Ammon's horn (tissue), 1 donor: ENCODE results near the gene LRIT1.
"Not testable (repeated sequence)": the region's sequence is repeated elsewhere in the genome, so short reads cannot be mapped to it uniquely, and the experiment has no call there.

Experiments
- DNase-seq: peaks from one replicate; pipeline ENCODE4 v3.0.0-alpha.2; 2016; ENCODE audit warnings: low spot score

The LRIT1 gene, protein sequence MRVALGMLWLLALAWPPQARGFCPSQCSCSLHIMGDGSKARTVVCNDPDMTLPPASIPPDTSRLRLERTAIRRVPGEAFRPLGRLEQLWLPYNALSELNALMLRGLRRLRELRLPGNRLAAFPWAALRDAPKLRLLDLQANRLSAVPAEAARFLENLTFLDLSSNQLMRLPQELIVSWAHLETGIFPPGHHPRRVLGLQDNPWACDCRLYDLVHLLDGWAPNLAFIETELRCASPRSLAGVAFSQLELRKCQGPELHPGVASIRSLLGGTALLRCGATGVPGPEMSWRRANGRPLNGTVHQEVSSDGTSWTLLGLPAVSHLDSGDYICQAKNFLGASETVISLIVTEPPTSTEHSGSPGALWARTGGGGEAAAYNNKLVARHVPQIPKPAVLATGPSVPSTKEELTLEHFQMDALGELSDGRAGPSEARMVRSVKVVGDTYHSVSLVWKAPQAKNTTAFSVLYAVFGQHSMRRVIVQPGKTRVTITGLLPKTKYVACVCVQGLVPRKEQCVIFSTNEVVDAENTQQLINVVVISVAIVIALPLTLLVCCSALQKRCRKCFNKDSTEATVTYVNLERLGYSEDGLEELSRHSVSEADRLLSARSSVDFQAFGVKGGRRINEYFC

DNA sequence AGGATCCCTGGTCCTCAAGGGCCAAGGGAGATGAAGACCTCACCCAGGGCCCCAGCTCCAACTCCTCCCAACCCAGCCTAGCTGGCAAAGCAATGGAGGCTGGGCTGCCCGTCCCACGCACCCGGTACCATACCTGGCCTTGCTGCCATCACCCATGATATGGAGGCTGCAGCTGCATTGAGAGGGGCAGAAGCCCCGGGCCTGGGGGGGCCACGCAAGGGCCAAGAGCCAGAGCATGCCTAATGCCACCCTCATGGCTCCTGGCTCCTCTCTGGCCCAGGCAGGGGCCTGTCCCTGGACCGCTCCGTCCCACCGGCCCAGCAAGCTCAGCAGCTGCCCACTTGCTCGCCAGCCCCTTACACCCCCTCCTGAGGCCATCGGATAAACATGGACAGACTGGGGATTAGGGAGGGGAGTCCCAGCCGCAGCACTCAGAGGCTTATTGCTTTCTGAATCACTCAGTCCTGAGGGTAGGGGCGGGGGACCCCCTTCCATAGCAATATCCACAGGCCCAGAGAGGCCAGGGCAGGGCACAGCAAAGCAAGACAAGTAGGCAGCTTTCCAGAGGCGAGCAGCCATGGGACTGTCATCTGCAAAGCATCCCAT is at the start of gene LRIT1:
Gene LRIT1 (minus strand): TSS at position 362 of the 606 bp plus-strand sequence. CDS start 107 bp downstream, at position 255.
- no peak for DNase-seq

DNA sequence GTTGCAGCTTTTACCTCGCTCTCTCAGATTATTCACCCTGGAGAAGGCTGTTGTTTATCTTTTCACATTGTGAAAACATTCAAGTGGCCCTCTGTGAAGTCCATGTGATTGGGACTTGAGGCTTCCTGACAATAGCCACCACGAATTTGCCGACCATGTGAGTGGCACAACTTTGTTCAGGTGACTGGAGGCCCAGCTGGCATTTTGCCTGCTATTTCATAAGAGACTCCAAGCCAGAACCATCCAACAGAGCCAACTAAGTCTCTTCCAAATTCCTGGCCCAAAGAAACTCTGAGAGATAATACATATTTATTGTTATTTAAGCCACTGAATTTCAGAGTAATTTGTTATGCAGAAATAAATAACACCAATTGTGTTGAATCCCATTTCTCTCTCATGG is 48.9 kb upstream of the LRIT1 start:
- DNase-seq = no peak

DNA sequence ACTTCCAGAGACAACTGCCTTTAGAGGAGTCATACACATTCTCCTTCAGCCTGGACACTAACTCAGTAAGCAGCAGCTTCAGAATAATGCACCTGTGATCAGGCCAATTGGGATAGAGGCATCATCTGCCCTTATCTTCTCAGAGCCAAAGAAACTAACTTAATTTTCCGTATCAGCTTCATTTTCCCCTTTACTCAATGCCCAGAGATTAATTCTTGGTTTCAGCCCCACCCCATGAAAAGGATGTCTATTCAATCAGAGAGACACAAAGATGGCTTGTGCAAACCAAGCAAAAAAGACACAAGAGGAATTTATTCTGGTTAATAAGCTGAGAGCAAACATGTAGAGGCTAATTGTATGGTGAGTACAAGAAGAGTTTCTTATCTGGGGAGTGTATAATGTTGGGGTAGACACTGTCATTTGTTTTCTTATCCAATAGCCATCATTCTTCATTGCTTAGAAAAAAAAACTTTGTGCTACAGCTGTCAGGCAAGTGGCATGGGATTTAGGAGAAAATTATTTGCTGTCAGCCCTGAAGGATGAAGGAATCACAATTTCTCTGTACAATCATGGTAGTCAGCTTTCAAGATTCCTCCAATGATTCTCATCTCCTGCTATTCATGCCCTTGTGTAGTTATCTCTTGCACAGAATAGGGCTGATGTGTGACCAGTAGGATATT is 48.3 kb upstream of the LRIT1 start:
- DNase-seq = no peak

DNA sequence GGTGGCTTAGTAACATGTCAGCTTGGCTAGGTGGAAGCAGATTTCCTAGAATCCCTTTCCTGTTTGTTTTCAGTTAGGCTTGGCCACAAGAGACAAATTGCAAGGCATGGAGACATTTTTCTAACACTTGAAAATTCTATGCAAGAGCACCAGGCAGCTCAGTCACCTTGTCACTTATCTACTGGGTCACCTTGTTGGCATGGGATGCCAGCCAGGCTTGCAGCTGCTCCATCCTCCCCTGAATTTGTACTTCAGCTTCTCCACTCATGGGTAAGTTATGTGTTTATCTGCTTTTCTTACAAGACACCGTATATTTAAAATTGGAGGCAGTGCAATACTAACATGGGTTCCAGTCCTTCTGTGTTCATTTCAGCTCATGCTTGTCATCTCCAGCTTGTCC is 46.8 kb upstream of the LRIT1 start:
- DNase-seq = no peak

DNA sequence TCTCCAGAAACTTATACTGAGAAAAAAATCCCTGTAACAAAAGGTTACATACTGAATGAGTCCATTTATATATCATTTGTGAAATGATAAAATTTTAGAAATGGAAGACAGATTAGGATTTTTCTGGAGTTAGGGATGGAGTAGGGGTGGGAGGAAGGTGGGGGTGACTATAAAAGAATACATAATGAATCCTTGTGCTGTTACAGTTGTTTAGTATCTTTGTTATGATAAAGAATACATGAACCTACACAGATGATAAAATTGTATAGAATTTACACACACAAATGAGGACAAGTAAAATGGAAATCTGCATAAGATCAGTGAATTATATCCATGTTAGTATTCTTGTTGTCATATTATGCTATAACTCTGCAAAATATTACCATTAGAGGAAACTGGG is 45.3 kb upstream of the LRIT1 start:
- DNase-seq = no peak

DNA sequence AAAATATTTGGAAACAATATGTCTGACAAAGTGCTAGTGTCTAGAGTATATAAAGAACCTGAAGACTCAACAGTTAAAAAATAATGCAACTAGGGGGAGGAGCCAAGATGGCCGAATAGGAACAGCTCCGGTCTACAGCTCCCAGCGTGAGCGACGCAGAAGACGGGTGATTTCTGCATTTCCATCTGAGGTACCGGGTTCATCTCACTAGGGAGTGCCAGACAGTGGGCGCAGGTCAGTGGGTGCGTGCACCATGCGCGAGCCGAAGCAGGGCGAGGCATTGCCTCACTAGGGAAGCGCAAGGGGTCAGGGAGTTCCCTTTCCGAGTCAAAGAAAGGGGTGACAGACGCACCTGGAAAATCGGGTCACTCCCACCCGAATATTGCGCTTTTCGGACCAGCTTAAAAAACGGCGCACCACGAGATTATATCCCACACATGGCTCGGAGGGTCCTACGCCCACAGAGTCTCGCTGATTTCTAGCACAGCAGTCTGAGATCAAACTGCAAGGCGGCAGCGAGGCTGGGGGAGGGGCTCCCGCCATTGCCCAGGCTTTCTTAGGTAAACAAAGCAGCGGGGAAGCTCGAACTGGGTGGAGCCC is 38.6 kb upstream of the LRIT1 start:
- DNase-seq = not testable (repeated sequence)

DNA sequence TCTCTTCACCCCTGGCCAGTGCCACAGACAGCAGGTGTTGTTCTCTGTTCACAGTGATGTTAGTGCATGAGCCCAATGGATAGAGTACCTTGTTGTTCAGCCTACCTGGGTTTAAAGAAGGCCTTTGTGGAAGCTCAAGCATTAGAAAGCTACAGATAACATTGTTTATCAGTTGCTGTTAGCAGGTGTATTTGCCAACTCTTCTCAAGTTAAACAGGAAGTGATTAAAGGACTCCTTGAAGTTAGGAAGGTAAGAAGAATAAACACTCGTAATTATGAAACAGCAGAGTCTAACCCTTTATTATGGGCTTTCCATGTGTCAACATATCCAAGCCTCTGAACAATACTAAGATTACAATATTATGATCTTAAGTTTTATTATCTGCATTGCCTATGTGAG is 29.4 kb upstream of the LRIT1 start:
- no peak for DNase-seq

DNA sequence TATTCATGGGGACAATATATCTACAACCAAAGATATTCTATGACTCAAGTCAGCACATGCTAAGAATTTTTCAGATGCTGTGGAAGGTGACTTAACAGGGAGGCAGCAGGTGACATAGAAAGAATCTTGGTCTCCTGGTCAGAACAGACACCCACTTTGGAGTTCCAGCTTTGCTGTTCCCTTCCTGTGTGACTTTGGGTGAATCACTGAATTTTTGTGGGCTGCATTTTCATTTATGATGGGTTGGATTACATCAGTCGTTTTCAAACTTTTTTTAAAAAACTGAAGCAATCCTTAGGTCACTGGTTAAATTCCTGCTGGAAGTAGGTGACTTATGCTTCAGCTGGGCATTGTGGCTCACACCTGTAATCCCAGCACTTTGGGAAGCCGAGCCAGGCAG is 28.4 kb upstream of the LRIT1 start:
- DNase-seq = no peak

DNA sequence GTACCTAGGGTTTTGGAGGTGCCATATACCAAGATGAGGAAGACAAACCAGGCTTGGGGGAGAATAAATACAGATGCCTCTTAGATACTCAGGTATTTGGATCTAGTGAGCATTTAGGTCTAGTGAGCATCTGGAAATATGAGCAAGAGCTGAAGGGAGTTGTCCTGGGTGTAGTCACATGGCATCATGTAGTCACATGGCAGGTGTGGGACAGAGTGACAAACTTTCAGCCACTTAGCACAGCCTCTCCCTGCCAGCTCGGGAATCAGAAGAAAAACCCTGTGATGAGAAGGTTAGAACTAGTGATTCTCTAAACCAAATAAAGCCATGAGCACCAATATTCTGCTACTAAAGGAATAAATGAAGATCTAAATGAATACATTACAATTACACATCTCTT is 27.8 kb upstream of the LRIT1 start:
- DNase-seq = no peak

DNA sequence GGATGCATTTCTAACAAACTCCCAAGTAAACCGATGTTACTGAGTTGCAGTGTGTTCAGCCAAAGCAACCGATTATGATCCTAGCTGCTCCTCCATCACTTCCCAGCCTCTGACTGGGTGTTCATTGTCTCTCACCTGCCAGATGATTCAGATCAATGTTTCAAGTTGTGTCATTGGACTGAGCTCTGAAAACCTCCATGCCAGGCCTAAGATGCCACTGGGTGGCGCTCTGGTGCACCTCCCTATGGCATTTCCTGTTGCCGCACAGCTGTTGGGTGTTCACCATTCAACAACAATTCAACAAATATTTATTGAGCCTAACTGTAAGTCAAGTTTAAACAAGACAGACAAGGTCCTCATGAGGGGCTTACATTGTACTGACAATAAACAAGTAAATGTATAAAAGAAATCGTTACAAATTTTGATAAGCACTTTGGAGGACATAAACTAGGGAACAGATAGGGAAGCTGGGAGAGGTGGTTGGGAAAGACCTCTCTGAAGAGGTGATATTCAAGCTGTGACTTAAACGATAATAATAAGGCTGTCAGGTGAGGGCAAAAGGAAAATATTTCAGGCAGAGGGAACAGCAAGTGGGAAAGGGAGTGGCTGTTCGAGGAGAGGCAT is 26.3 kb upstream of the LRIT1 start:
- no peak for DNase-seq

DNA sequence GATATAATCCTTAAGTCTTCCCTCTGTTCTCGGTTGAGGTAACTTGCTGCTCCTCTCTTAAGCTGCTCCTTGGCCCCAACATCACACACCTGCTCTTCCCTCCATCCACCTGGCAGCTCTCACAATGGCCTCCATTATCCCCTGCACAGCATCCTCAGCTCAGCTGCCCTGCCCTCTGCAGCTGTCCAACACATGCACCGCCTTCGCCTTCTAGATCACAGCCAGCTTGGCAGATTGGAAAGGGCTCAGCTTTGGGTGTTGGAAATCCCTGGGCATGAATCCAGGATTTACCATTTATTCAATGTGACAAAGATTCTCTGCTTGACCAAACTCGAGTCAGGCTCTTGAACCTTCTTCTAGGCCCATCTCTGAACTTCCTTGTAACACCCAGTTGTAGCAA is 24.1 kb upstream of the LRIT1 start:
- DNase-seq = peak; percentile 53

DNA sequence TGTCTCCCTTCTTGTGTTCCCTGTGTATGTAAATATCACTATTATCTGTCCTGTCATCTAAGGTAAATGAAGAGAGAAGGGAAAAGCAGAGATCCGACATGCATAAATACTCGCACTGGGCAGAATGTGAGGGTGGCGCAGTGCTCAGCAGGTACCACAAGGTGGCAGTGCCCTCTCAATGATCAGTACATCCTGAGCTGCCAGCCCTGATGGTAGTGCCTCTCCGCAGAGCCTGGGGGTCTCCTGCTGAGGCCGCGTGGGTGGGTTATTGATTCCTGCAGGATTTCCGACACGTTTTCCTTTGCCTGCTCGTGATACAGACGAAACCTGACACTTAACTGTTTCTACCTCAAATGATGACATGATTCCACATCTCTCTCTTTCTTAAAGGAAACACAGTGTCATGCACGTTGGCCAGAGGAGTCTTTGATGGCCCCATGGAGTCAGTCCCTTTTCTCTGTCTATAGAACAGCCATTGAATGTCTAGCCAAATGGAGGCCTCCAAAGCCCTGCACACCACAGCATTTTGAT is 23.3 kb upstream of the LRIT1 start:
- peak; percentile 90 for DNase-seq

DNA sequence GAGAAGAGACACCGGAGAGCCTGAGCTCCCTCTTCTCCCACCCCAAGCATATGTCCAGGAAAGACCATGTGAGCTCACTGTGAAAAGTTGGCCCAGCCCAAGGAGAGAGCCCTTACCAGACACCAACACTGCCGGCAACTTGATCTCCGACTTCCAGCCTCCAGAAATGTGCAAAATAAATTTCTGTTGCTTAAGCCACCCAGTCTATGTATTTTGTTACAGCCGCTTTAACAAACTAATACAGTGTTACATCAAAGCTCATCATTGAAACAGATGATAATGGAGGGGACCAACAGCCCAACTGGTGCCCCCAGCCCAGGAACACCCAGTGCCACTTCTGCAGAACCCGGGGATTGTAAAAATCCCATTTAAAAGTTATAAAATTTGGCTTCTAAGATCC is 22.4 kb upstream of the LRIT1 start:
- DNase-seq = no peak

DNA sequence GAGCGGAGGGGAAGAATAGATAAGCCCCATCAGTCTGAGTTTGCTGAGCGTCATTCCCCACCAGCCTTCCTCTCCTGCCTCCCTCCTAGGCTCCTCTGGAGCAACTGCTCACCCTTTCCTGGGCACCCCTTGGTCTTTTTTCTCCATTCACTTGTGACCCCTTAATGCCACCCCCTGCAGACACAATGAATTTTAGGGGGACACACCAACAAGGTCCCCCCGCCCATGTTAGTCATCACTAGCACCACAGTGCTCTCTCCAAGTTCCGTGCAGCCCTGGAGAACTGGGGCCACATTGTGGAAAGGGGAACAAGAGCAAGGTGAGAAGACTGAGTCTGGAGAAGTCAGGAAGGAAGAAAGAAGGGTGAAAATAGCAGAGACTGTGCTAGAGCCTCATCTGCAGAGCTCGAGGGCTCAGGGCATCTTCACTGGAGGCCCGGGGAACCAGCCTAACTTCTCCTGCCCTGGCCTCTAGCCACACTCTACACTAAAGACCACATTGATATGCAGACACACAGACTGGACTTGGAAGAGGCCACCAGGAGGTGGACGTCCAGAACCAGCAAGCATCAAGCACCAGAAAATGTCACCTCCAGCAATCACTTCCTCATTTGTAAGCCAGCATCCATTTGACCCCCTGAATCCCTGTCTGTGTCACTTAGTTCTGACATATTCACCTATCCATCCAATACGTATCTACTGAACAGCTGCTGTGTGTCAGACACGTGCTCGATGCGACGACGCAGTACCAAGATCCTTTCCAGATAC is 21.0 kb upstream of the LRIT1 start:
- DNase-seq = no peak

DNA sequence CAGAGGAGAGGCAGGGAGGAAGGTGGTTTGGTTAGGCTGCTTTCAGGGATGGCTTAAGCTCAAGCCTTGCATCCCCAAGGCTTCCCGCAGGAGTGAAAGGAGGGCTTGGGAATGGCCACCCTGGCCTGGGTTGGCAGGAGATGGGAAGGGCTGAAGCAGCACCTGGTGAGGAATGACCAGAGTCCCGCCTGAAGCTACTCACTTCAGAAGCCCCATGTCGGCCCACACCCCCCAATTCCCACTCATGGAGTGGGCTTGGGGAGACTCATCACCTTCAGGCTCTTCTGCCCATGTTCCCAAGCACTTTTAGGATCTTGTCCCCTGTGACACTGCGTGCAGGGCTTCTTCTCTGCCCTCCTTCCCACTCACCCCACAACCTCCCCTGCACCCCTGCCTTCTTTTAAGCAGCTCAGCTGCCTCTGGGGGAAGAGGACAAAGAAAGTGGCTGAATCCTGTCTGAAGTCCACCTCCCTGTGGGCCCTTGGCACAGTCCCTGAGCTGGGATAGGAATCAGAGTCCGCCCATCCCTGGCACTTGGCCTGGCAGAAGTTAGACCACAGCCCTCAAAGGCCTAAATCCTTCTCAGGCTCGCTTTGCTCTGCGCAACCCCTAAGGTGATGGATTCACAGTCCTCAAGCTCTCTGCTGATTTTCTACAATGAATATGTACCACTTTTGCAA is 20.0 kb upstream of the LRIT1 start:
- DNase-seq = no peak

DNA sequence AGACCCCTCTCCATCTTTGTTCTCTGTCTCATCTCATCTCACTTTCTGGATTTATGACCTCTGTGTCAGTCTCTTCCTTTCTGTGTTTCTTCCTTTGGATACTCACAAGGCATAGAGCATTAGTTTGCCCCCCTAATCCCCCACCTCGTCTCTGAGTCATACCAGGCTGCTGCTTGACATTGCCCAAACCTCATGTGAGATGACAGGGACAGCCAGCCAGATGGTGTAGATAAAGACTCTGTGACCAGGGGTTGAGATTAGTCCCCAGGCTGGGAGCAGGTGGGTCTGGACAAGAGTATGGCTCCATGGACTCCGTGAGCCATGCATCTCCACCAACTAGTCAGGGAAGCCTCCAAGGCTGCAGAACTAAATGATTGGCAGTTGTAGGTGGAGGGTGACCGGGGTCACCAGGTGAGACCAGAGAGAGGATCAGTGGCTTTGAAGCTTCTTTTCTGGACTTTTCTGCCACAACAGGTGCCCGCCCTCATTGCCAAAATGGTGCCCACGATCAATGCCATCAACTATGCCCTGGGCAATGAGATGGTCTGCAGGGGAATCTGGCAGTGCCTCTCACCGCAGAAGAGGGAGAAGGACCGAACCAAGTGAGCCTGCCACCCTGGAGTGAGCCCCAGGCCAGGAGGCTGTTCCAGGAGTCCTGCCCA is 16.8 kb upstream of the LRIT1 start:
- no peak for DNase-seq

DNA sequence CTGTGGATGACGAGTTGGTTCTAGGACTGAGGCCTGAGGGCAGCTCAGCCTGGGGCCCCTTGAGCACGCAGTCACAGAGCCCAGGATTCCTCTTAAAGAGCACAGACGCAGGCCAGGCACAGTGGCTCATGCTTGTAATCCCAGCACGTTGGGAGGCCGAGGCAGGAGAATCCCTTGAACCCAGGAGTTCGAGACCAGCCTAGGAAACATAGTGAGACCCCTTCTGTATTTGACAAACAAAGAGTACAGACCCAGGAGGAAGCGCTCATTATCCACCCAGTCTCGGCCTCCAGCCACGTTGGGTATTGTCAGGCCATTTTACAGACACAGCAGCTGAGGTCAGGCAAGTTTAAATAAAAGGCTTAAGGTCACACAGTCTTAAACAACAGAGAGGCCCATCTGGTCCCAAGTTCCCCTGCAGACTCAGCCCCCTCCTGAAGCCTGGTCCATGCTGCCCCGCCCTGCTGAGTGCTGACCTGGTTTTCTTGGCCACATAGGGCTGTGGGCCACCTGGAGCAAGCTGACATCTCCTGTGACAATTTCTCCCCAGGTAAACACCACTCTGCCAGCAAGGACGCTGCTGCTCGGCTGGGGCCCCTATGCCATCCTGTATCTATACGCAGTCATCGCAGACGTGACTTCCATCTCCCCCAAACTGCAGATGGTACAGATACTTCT is 16.1 kb upstream of the LRIT1 start:
- DNase-seq = no peak

DNA sequence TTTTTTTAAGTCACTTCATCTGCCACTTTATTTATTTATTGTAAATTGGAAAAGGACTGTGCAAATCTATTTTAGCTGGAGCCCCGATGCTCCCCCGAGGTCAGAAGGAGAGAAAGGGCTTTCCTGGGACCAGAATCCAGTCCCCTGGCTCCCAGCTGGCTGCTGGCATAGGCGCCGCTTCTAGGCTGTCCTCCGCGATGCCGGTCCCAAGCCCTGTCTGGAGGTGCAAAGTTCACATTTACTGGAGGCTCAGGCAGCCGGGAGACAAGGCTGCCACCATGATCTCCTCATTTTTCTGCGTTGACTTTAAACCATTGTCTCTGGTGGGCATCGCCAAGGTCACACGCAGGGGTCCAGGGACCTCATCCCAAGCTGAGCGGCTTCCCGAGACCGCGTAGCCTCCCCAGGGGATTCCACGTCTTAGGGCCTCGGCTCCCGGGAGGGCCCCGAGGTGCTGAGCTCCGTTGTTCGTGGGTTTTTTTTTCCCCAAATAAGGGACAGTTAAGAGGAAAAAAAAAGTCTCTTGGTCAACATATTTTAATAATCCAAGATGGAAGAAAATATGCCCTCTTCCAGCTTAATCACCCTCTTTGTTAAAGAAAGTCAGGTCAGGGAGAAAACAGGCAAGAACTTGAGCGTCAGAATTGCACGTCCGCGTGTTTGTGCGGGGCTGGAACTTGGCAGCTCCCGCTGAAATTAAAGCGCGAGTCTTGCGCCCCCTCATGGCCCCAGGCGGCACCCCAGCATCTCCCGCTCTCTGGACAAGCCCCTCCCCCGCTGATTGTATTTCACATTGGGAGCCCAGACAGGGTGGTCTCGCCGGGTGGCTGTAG is 15.4 kb upstream of the LRIT1 start:
- peak; percentile 67 for DNase-seq
